Breast epithelium (tissue), 4 donors: Measurements from ENCODE around the gene ZNF12. TPM values are rescaled to one million over a fixed set of nuclear protein-coding genes. Genes with fewer than 3 reads are reported as not detected.
A peak's percentile ranks its signal among the peaks of the same experiment; 100 is the strongest.

Experiments
- DNase-seq, 2 donors: peaks; one replicate each; pipeline ENCODE4 v3.0.0-alpha.2; 2019; ENCODE audit warnings: low spot score in 2 of 2
- H3K27ac ChIP-seq, 2 donors: fragments of 200-600 bp; sonication (generic) in 1 of 2; one replicate each; pipeline ENCODE4 v1.5.1; 2016 to 2019; ENCODE audit warnings: mild to moderate bottlenecking in 1 of 2
- H3K27me3 ChIP-seq, 2 donors: fragments of 200-600 bp; sonication (generic) in 1 of 2; one replicate each; pipeline versions ENCODE4 v1.5.1 to v1.6.0; 2017 to 2019; ENCODE audit warnings: control low read depth in 1 of 2, mild to moderate bottlenecking in 1 of 2
- H3K36me3 ChIP-seq: fragments of 200-600 bp; one replicate; pipeline ENCODE4 v1.5.1; 2019
- H3K4me1 ChIP-seq, 2 donors: fragments of 200-600 bp; sonication (generic); one replicate each; pipeline ENCODE4 v1.5.1; 2016 to 2019; ENCODE audit warnings: control low read depth in 1 of 2
- H3K4me3 ChIP-seq, 3 donors: fragments of 200-600 bp; sonication (generic); 1 replicate in 2 of 3; 2 replicates in 1 of 3; pipeline ENCODE4 v1.5.1; 2016 to 2019; ENCODE audit warnings: mild to moderate bottlenecking in 3 of 3, moderate library complexity in 2 of 3
- H3K9me3 ChIP-seq, 2 donors: fragments of 200-600 bp; sonication (generic) in 1 of 2; one replicate each; pipeline ENCODE4 v1.5.1; 2016 to 2019; ENCODE audit warnings: control low read depth in 1 of 2
- POLR2A ChIP-seq: fragments of 450-650 bp; IDR thresholded peaks from one replicate; pipeline ENCODE4 v1.6.1; 2016; ENCODE audit warnings: antibody characterized with exemption, mild to moderate bottlenecking, moderate library complexity
- POLR2AphosphoS5 ChIP-seq, 3 donors: sonication (generic); formaldehyde crosslinking; IDR thresholded peaks; one replicate each; pipeline ENCODE4 v1.6.1; 2017; ENCODE audit warnings: antibody characterized with exemption in 3 of 3
- intact Hi-C: fragments of 100-400 bp; cut with DNase I; formaldehyde crosslinking; loops from one replicate; pipeline ENCODE4 v1.15.1; 2023; ENCODE audit warnings: low total_unique reads
- total RNA-seq, 3 donors: library from RNA; depleted of rRNA; stranded (reverse); fragments of >200 nt; gene quantifications; one replicate each; pipeline ENCODE4 v1.1.0, GENCODE V29; 2016
- TF ChIP-seq, protein P1 (sequence below), 3 donors: fragments of 450-650 bp; IDR thresholded peaks; one replicate each; pipeline ENCODE4 v1.5.1; 2016 to 2017; ENCODE audit warnings: antibody characterized with exemption in 3 of 3, mild to moderate bottlenecking in 3 of 3, moderate library complexity in 3 of 3

ZNF12 gene
- total RNA-seq, 3 donors from 2014 or later = 20.6 to 43.0 (median 25.2) TPM

DNA sequence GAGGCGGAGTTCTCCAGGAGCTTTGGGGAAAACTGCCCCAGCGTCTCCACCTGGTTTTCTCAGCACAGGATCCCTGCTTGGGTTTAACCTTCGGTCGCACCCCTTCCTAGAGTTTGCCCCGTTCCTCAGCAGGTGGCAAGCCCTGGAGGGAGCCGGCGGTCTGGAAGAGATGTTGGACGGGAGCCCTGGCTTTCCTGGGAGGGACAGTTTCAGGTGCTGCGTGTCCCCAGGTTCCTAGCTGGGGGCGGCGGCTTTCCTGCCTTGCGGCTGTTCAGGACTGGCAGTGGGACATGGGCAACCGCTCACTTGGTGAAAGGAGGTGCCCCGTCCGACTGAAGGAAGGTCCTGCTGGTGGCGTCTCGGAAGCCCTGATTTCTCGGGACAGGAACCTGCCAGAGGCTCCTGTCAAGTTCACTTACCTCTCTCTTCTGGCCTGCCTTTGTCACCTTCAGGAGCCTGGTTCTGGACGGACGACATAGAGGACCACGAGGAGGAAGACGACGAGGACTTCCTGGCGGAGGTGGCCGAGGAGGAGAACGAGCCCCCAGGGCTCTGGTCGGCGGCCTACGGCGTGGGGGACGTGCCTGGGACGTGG, 54.8 kb downstream of the ZNF12 start:
- Histone ChIP-seq H3K4me1 (no peaks in the 10 kb centered on the region), H3K4me3 (no peak overlapping the region), H3K36me3 (peaks cover 22% of the 10 kb centered on the region), H3K27ac (no peak overlapping the region), H3K27me3 (no peaks in the 10 kb centered on the region), H3K9me3 (peaks cover 6 to 15% of the 10 kb centered on the region in 2 donors)
- DNase-seq = peak in 1 of 2 donors; percentile 50
- TF ChIP-seq, protein P1, sequence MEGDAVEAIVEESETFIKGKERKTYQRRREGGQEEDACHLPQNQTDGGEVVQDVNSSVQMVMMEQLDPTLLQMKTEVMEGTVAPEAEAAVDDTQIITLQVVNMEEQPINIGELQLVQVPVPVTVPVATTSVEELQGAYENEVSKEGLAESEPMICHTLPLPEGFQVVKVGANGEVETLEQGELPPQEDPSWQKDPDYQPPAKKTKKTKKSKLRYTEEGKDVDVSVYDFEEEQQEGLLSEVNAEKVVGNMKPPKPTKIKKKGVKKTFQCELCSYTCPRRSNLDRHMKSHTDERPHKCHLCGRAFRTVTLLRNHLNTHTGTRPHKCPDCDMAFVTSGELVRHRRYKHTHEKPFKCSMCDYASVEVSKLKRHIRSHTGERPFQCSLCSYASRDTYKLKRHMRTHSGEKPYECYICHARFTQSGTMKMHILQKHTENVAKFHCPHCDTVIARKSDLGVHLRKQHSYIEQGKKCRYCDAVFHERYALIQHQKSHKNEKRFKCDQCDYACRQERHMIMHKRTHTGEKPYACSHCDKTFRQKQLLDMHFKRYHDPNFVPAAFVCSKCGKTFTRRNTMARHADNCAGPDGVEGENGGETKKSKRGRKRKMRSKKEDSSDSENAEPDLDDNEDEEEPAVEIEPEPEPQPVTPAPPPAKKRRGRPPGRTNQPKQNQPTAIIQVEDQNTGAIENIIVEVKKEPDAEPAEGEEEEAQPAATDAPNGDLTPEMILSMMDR (IDR thresholded peaks at IDR 0.05) = no peak
- TF ChIP-seq POLR2AphosphoS5 (IDR thresholded peaks at IDR 0.05) (no peak), POLR2A (no peak)
- intact Hi-C loops = loop anchor here (2.0 kb wide), 1 partner anchor 39 kb away; no protein-coding TSS in a partner anchor

DNA sequence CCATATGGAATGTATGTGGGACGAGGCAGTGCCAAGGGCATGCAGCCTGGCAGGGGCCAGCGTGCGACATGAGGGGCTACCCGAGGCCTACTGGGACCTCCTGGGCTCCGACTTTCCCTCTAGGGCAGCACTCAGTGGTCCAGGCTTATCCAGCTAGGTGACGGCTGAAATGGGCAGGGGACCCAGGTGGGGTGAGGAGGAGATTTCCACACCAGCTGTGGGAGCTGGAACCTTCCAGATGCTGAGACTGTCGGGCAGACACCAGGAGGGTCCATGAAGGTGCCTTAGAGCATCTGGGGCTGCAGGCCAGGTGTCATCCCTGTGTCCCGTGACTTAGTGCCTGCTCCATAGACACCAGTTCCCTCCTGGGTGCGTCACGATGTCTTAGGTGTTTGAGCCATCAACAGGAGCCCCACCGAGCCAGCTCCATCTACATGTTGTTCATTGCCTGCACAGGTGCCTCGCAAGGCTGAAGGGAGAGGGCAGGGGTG, 56.2 kb downstream of the ZNF12 start:
- Histone ChIP-seq H3K9me3 (peaks cover 6 to 15% of the 10 kb centered on the region in 2 donors), H3K36me3 (peaks cover 22% of the 10 kb centered on the region), H3K27ac (no peak overlapping the region), H3K4me1 (no peaks in the 10 kb centered on the region), H3K4me3 (no peak overlapping the region), H3K27me3 (no peaks in the 10 kb centered on the region)
- TF ChIP-seq, protein P1 (IDR thresholded peaks at IDR 0.05) = no peak
- TF ChIP-seq POLR2A (no peak), POLR2AphosphoS5 (IDR thresholded peaks at IDR 0.05) (no peak)
- intact Hi-C loops = loop anchor here (2.0 kb wide), 1 partner anchor 38 kb away; no protein-coding TSS in a partner anchor
- peak in 1 of 2 donors; percentile 37 for DNase-seq

DNA sequence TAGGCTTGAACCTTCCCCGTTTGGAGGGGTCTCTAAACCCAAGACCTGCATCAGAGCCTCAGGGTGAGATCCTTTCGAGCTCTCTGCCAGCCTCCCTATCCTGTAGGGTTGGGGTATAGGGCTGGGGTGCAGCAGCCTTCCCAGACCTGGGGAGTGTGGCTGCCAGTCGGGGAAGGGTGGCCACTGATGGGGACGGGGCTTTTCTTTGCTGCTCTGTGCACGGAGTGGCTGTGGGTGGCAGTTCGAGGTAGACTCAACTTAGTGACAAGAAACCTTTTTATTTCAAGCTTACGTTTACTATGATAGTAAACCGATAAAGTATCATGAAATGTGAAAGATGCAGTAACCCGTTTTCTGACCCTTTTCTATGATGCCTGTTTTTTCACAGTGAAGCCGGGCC, 56.7 kb downstream of the ZNF12 start:
- intact Hi-C loops = loop anchor here (2.0 kb wide), 1 partner anchor 37 kb away; no protein-coding TSS in a partner anchor
- Histone ChIP-seq H3K9me3 (peaks cover 6 to 15% of the 10 kb centered on the region in 2 donors), H3K27me3 (no peaks in the 10 kb centered on the region), H3K4me1 (no peaks in the 10 kb centered on the region), H3K36me3 (peaks cover 22% of the 10 kb centered on the region), H3K4me3 (no peak overlapping the region), H3K27ac (no peak overlapping the region)
- DNase-seq = peak in 1 of 2 donors; percentile 14
- TF ChIP-seq, protein P1 (IDR thresholded peaks at IDR 0.05) = no peak
- TF ChIP-seq POLR2A (no peak), POLR2AphosphoS5 (IDR thresholded peaks at IDR 0.05) (no peak)

DNA sequence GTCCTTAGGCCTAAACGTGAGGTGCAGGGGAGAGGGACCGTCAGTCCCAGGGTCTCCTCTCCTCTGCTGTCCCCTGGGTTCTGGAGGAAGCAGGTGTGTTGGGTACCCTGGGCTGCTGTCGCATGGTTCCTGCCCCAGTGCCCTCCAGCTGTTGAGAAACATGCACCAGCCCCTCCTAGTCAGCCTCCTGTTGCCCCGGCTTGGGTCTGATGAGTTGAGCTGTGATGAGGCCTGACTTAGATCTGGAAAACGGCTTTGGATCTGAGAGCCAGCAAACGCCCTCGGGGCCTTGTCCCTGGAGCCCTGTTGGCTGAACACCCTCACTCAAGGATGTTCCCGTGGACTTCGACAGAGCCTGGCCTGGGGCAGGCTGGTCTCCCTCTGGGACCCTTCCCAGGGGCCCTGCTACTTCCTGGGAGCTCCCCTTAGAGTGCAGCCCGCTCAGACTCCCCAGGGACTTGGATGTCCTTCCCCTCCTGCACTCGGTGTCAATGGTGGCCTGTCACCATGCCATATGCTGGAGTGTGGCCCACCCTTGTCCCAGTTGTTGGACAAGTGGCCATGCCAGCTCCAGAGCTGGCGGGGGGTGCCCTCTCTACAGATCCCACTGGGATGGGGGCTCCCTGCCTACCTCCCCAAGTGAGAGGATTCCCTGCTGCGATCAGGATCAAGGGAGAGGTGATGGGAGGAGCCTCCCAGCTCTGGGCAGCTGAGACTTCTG, 57.3 kb downstream of the ZNF12 start:
- DNase-seq = no peak
- intact Hi-C loops = no loop called here

More for the DNA sequence above, 57.3 kb downstream of the ZNF12 start:
- peaks cover 17% of the 10 kb centered on the region for H3K36me3 ChIP-seq
- TF ChIP-seq POLR2AphosphoS5 (IDR thresholded peaks at IDR 0.05) (no peak), POLR2A (no peak)
- TF ChIP-seq, protein P1 (IDR thresholded peaks at IDR 0.05) = no peak
- no peak overlapping the region for H3K4me3 ChIP-seq
- no peaks in the 10 kb centered on the region for H3K4me1 ChIP-seq
- H3K27me3 ChIP-seq = no peaks in the 10 kb centered on the region
- peaks cover 6 to 15% of the 10 kb centered on the region in 2 donors for H3K9me3 ChIP-seq
- H3K27ac ChIP-seq = no peak overlapping the region
